HG03354 (cell line): Measurements from ENCODE around the gene RS1.

Experiments used
- ATAC-seq: cut with Tn5 transposase; IDR thresholded peaks from one replicate; pipeline ENCODE4 v1.9.1; 2021; ENCODE audit warnings: mild to moderate bottlenecking; ENCODE audit not compliant: unreplicated experiment, poor library complexity, severe bottlenecking

Gene RS1

GRCh38 chrX:18672008-18672407 is at the start of gene RS1:
TSS of gene RS1 (minus strand) at chrX:18672108. CDS start at chrX:18672068, 40 bp downstream.
- ATAC-seq: no peak

DNA sequence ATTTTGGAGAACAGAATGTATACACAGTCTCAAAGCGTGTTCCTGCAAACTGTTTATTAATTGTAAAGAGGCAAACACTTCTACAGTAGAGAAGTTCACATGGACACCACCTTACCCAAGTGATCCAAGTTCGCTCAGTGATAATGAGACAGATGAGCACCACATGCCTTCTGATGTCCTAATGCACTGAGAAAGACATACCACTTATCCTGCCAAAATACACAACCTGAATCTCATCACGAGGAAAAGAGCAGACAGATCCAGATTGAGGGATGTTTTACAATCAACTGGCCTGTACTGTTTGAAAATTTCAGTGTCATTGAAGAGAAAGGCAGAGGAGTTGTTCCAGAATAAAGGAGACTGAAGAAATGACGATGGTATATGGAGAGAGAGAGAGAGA is 47.9 kb upstream of the RS1 start:
- ATAC-seq: no peak

DNA sequence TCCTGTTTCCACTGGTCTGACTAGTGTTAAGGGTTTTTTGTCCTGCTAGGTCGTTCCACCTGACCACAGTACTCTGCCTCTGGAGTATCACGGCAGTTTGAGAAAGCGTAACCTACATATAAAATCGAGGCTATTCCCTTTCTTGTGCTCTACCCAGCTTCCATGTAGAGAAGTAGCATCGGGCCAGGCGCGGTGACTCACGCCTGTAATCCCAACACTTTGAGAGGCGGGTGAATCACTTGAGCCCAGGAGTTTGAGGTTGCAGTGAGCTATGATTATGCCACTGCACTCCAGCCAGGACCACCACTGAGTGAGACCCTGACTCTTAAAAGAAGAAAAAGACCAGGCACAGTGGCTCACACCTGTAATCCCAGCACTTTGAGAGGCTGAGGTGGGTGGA is 43.0 kb upstream of the RS1 start:
- ATAC-seq: no peak

- ATAC-seq: no peak
These were observed 37.9 kb upstream of the RS1 start for GRCh38 chrX:18709833-18710232.

DNA sequence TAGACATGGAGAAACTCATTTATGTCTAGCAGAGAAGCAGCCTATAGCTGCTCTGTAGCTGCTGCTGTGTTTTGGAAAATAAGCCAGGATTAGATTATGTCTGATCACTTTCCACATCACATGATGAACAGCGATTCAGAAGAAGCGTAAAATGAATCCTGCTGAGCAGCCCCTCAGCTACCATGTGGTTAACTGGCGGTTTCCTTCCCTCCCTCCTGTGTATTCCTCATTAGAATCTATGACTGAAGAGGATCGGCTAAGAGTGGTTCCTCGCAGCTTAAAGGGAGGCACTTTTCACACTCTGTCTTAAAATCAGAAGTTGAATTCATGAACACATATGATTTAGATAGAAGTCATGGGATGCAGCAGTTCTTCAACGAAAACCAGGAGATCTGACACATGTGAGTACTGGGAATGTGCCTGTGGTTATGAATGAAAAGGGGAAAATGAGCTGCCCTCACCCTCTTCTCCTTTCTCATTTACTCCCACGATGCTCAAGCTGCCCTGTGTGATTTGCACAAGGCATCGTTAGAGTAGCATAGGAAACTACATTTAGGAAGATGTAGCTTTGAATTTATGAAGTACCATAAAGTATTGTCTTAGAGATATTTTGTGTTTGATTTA is 35.6 kb upstream of the RS1 start, which contains the start of gene PPEF1:
Gene PPEF1 (plus strand): TSS at position 220 of the 624 bp plus-strand sequence. CDS start 136 bp downstream, at position 356.
- ATAC-seq: no peak

DNA sequence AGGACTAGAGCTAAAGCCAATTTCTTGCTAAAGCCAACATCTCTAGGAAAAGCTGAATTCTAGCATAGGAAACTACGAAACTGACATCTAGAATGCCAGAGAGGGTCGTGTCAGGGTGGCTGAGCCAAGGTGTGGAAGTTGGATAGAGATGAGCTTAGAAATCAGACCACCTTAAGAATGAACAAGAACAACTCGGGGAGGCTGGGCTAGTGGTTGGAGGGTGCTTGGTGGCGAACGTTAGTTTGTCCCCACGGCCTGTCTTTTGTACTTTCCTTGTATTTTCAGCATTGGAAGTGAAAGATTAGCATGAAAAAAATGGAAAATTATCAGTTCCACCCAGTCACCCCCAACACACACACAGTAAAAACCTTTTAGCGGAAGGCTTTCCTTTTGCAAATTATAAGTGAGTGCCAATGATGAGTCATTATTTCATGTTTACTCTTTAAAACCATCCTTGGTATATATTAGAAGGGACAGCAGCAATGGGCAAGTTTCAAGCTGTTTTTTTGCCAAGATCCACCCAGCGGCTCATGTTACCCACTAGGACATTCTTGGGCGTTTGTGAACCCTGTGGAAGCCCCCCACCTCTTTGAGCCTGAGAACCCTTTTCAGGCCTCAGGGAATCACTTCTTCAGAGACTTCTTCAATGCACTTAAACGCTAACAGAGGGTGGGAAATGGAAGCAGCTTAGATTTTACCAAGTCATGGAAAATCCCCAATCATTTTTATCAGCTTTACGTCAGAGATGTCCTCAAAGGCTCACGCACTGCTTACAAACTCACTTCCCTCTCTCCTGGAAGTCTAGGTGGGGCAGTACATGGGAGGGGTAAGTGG is 30.7 kb upstream of the RS1 start:
- no peak for ATAC-seq

DNA sequence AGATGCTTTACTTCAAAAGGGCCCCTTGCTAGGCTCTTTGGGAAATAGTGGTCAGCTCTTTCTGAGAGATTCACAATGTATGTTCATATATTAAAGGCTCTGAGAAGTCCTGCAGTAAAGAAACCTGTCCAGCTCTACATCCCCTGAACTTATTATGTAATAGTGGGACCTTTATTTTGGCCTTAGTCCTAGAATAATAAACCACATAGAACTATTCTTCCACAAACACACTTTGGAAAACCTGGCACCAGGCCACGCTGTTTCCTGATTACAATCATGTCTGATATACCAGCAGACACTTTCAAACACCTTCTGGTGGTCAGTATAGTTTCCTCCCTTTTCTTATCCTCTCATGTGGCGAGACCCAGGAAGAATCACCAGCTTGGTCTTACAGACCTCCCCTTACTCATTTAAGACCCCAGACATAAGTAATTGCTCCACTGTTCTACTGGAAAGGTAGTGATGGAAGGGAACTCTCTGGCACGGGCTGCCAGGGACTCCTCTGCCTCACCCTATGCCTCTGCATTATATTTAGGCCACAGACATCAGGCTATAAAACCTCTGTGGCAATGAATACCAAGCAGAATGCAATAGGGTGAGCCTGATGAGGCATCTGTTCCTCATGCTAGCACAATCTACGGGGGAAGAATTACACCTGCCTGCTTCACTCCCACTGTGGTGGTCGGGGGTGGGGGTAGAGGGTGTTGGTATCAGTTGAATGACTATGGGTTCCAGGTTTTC is 29.9 kb upstream of the RS1 start:
- ATAC-seq: no peak

- no peak for ATAC-seq
These were observed 27.1 kb upstream of the RS1 start for GRCh38 chrX:18698737-18699650.

DNA sequence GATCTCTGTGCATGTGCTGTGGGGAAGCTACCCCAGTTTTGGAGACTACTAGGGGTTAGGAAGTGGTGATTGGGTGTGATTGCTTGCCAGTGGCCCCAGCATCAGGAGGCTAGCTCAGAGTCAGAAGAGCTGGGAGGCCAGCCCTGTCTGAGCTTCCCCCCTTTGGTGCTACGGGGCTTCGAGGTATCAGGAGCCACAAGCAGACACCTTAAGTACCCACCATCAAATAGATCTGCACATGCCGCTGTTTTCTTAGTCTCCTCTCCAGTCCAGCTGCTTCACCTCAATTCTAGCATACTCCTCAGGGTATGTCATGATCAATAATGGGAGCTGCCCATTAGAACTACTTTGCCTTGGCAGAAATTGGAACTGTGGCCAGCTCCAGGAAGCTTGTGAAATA is 24.7 kb upstream of the RS1 start:
- ATAC-seq: no peak

DNA sequence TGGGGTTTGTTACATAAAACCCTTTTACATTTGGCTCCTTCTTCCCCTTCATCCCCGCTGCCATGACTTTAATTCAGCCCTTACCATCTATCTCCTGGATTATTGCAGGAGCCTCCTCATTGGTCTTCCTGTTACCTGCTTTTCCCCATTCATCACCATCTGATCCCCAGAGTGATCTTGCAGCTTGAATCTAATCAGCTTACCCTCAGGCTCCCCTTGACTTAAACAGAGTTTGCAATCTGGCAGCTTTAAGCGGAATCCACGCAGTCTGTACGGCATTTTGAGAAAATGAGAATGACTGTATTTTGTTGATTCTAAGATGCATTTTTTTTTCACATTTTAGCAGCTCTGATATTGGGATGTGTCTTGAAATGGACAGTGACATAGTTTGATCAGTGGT is 20.6 kb upstream of the RS1 start:
- ATAC-seq: no peak

DNA sequence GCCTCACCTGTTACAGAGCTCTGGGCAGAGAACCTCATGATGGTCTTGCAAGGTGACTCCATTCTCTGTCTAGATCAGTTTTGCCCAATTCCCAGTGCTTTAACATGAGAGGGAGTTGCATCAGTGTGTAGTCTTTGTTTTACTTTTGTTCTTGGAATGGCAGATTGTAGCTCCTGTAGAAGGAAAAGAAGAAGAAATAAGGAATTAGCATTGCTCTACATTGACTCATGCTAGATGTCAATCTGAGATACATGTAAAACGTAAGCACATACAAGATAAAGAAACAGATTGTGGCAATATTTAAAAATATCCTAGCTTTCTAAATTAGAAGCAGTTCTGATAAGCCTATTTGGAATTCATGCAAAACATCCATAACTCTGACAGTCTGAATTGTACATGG is 19.5 kb upstream of the RS1 start:
- ATAC-seq: no peak

- ATAC-seq: no peak
These were observed 16.1 kb upstream of the RS1 start for GRCh38 chrX:18687856-18688495.

DNA sequence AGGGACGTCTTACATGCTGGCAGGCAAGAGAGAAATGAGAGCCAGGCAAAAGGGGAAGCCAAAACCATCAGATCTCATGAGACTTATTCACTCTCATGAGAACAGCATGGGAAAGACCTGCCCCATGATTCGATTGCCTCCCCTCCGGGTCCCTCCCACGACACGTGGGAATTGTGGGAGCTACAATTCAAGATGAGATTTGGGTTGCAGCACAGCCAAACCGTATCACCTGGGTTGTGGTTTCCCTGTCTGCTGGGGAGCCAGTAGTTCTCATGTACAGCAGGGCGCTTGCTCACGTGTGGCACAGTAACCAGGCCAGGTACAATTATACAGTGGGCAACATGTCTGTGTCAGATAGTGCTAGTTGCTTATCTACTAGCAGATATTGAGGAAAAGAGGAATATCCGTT is 11.1 kb upstream of the RS1 start:
- no peak for ATAC-seq

- ATAC-seq: no peak
These were observed 10.1 kb upstream of the RS1 start for GRCh38 chrX:18681996-18682395.

DNA sequence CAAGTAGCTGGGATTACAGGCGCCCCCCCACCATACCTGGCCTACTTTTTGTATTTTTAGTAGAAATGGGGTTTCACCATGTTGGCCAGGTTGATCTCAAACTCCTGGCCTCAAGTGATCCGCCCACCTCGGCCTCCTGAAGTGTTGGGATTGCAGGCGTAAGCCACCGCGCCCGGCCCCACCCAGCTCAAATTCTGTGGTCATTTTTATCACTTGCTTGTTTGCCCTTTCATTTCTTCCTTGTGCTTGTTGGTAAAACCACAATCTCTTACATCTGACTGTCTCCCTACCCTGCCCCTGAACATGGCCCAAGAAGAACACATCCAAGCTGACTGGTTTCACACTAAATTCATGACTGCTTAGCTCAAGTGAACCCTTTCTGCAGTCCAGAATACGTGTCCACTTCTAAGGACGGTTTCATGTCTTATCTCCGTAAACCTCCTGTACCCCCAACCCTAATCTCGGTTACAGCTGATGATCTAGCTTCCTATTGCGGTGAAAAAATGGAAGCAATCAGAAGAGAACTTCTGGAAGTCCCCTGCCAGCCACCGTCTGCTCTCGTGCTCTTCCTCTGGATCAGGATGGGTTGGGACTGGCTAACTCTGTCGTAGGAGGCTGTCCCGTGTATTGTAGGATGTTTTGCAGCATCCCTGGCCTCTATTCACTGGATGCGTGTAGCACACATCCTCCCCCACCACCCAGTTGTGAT is 5.4 kb upstream of the RS1 start:
- no peak for ATAC-seq

- no peak for ATAC-seq
These were observed 4.6 kb upstream of the RS1 start for GRCh38 chrX:18676470-18676869.

DNA sequence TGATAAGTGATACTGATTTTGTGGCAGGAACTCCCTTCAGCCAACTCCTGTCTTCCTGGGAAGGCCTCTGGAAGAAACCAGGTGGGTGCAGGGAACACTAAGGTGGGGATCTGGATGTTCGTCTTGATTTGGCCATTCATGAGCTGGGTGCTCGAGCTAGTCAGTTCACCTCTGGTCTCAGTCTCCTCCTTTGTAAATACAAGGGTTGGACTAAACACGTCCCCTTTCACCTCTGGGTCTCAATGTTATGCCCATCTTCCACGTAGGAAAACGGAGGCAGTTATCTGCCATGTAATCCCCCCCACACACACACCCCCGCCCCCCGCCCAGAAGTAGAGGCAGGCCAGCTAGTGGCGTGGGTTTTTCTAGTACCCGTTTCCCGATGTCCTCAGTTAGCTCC is 4.1 kb upstream of the RS1 start:
- no peak for ATAC-seq
